SK-N-SH treated with all-trans-retinoic acid at 6 μM for 48 hours (cell line): ENCODE data around the gene ZRANB2.

ENCODE experiments used
- ATAC-seq: fragments of 200-7000 bp; cut with Tn5 transposase; 3 replicates; pipeline ENCODE4 v1.9.1; 2020; ENCODE audit warnings: mild to moderate bottlenecking, moderate library complexity
- ARNTL ChIP-seq: fragments of 450-650 bp; formaldehyde crosslinking; IDR thresholded peaks from 2 replicates; pipeline ENCODE4 v1.5.0; 2020; ENCODE audit warnings: low read depth, mild to moderate bottlenecking, moderate library complexity, borderline replicate concordance
- BACH2 ChIP-seq: fragments of 250-450 bp; sonication (Bioruptor Pico); IDR thresholded peaks from 2 replicates; pipeline ENCODE4 v1.9.0; 2021; ENCODE audit warnings: mild to moderate bottlenecking, borderline replicate concordance
- CREB5 ChIP-seq: fragments of 250-450 bp; sonication (Bioruptor Pico); IDR thresholded peaks from 2 replicates; pipeline ENCODE4 v1.5.1; 2020; ENCODE audit warnings: low read depth, mild to moderate bottlenecking, moderate library complexity
- CSDC2 ChIP-seq: fragments of 250-450 bp; sonication (Bioruptor Pico); IDR thresholded peaks from 2 replicates; pipeline ENCODE4 v1.5.0; 2020; ENCODE audit warnings: mild to moderate bottlenecking, moderate library complexity
- ESRRG ChIP-seq: fragments of 250-450 bp; sonication (Bioruptor Pico); IDR thresholded peaks from 2 replicates; pipeline ENCODE4 v1.6.1; 2021; ENCODE audit warnings: mild to moderate bottlenecking
- GLIS3 ChIP-seq: fragments of 250-450 bp; sonication (Bioruptor Pico); IDR thresholded peaks from 2 replicates; pipeline ENCODE4 v1.5.0; 2020; ENCODE audit warnings: mild to moderate bottlenecking, moderate library complexity
- ISL1 ChIP-seq: fragments of 250-450 bp; sonication (Bioruptor Pico); IDR thresholded peaks from 2 replicates; pipeline ENCODE4 v2.1.2; 2022; ENCODE audit warnings: mild to moderate bottlenecking, moderate library complexity
- OSR1 ChIP-seq: fragments of 250-450 bp; sonication (Bioruptor Pico); IDR thresholded peaks from 2 replicates; pipeline ENCODE4 v1.8.0; 2022; ENCODE audit warnings: moderate library complexity, mild to moderate bottlenecking, inconsistent platforms
- PATZ1 ChIP-seq: fragments of 250-450 bp; sonication (Bioruptor Pico); IDR thresholded peaks from 2 replicates; pipeline ENCODE4 v1.8.0; 2020; ENCODE audit warnings: mild to moderate bottlenecking, moderate library complexity, borderline replicate concordance
- POU6F1 ChIP-seq: fragments of 250-450 bp; sonication (Bioruptor Pico); IDR thresholded peaks from 2 replicates; pipeline ENCODE4 v1.8.0; 2021; ENCODE audit warnings: low read depth, mild to moderate bottlenecking, moderate library complexity, borderline replicate concordance
- PPARA ChIP-seq: fragments of 250-450 bp; sonication (Bioruptor Pico); IDR thresholded peaks from 2 replicates; pipeline ENCODE4 v1.5.0; 2020; ENCODE audit warnings: mild to moderate bottlenecking, borderline replicate concordance
- RARB ChIP-seq: fragments of 250-450 bp; sonication (Bioruptor Pico); IDR thresholded peaks from 2 replicates; pipeline ENCODE4 v1.8.0; 2021; ENCODE audit warnings: mild to moderate bottlenecking, moderate library complexity
- SNAI2 ChIP-seq: fragments of 250-450 bp; sonication (Bioruptor Pico); IDR thresholded peaks from 2 replicates; pipeline ENCODE4 v1.5.0; 2020; ENCODE audit warnings: mild to moderate bottlenecking, moderate library complexity
- TCF4 ChIP-seq: fragments of 250-450 bp; sonication (Bioruptor Pico); IDR thresholded peaks from 2 replicates; pipeline ENCODE4 v1.8.0; 2021; ENCODE audit warnings: mild to moderate bottlenecking, moderate library complexity, borderline replicate concordance
- TOX ChIP-seq: fragments of 250-450 bp; sonication (Bioruptor Pico); IDR thresholded peaks from 2 replicates; pipeline ENCODE4 v1.8.0; 2021; ENCODE audit warnings: mild to moderate bottlenecking, moderate library complexity, borderline replicate concordance
- ZC3H10 ChIP-seq: fragments of 250-450 bp; sonication (Bioruptor Pico); IDR thresholded peaks from 2 replicates; pipeline ENCODE4 v1.5.1; 2021; ENCODE audit warnings: mild to moderate bottlenecking, moderate library complexity
- ZFP30 ChIP-seq: fragments of 450-650 bp; formaldehyde crosslinking; IDR thresholded peaks from 2 replicates; pipeline ENCODE4 v1.5.0; 2022; ENCODE audit warnings: mild to moderate bottlenecking, moderate library complexity
- ZNF565 ChIP-seq: fragments of 450-650 bp; formaldehyde crosslinking; conservative IDR thresholded peaks from 2 replicates; pipeline ENCODE4 v1.5.0; 2020; ENCODE audit warnings: low read depth, mild to moderate bottlenecking, moderate library complexity
- ZNF70 ChIP-seq: fragments of 450-650 bp; formaldehyde crosslinking; IDR thresholded peaks from 2 replicates; pipeline ENCODE4 v1.5.0; 2020; ENCODE audit warnings: mild to moderate bottlenecking, moderate library complexity
- ZNF8 ChIP-seq: fragments of 450-650 bp; formaldehyde crosslinking; IDR thresholded peaks from 2 replicates; pipeline ENCODE4 v1.5.0; 2020; ENCODE audit warnings: mild to moderate bottlenecking, moderate library complexity
- TF ChIP-seq, protein P1 (sequence below): fragments of 250-450 bp; sonication (Bioruptor Pico); IDR thresholded peaks from 2 replicates; pipeline ENCODE4 v1.5.0; 2020; ENCODE audit warnings: mild to moderate bottlenecking, moderate library complexity
- TF ChIP-seq, protein P2 (sequence below): fragments of 250-450 bp; sonication (Bioruptor Pico); IDR thresholded peaks from 2 replicates; pipeline ENCODE4 v1.5.1; 2021; ENCODE audit warnings: mild to moderate bottlenecking, moderate library complexity

The ZRANB2 gene

GRCh38 chr1:71037829-71038620 is 42.8 kb downstream of the ZRANB2 start:
- TF ChIP-seq SNAI2 (CRISPR knock-in tag) (no peak), ESRRG (no peak), BACH2 (CRISPR knock-in tag) (no peak), GLIS3 (no peak), ZNF565 (CRISPR knock-in tag) (no peak), ZNF70 (no peak)
- ATAC-seq, result no peak

GRCh38 chr1:71037066-71037465 is 43.8 kb downstream of the ZRANB2 start:
- TF ChIP-seq CSDC2 (CRISPR knock-in tag), result no peak
- ATAC-seq, result no peak

DNA sequence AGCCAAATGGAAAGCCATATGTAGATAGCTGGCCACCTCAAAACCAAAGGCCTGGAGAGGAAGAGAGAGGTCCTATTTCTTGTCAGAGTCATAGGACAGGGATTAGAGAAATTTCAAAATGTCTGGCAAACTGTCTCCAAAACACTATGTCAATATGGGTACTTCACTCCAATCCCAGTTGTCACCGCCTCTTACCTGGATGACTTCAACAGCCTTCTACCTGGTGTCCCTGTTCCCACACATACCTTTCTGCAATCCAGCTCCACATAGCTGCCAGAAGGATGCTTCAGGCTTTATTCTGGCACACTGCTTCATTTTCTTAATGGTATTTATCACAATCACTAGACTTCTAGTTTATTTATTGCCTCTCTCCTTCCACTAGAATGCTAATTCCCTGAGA is 47.7 kb downstream of the ZRANB2 start:
- no peak for TF ChIP-seq OSR1 (CRISPR knock-in tag)
- no peak for TF ChIP-seq ARNTL
- no peak for TF ChIP-seq CSDC2 (CRISPR knock-in tag)
- no peak for TF ChIP-seq SNAI2 (CRISPR knock-in tag)
- no peak for TF ChIP-seq ZNF8 (CRISPR knock-in tag)
- TF ChIP-seq TCF4 (CRISPR knock-in tag), result no peak
- TF ChIP-seq, protein P1, sequence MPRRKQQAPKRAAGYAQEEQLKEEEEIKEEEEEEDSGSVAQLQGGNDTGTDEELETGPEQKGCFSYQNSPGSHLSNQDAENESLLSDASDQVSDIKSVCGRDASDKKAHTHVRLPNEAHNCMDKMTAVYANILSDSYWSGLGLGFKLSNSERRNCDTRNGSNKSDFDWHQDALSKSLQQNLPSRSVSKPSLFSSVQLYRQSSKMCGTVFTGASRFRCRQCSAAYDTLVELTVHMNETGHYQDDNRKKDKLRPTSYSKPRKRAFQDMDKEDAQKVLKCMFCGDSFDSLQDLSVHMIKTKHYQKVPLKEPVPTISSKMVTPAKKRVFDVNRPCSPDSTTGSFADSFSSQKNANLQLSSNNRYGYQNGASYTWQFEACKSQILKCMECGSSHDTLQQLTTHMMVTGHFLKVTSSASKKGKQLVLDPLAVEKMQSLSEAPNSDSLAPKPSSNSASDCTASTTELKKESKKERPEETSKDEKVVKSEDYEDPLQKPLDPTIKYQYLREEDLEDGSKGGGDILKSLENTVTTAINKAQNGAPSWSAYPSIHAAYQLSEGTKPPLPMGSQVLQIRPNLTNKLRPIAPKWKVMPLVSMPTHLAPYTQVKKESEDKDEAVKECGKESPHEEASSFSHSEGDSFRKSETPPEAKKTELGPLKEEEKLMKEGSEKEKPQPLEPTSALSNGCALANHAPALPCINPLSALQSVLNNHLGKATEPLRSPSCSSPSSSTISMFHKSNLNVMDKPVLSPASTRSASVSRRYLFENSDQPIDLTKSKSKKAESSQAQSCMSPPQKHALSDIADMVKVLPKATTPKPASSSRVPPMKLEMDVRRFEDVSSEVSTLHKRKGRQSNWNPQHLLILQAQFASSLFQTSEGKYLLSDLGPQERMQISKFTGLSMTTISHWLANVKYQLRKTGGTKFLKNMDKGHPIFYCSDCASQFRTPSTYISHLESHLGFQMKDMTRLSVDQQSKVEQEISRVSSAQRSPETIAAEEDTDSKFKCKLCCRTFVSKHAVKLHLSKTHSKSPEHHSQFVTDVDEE (CRISPR knock-in tag), result no peak
- no peak for TF ChIP-seq ISL1
- no peak for TF ChIP-seq RARB (CRISPR knock-in tag)
- TF ChIP-seq, protein P2, sequence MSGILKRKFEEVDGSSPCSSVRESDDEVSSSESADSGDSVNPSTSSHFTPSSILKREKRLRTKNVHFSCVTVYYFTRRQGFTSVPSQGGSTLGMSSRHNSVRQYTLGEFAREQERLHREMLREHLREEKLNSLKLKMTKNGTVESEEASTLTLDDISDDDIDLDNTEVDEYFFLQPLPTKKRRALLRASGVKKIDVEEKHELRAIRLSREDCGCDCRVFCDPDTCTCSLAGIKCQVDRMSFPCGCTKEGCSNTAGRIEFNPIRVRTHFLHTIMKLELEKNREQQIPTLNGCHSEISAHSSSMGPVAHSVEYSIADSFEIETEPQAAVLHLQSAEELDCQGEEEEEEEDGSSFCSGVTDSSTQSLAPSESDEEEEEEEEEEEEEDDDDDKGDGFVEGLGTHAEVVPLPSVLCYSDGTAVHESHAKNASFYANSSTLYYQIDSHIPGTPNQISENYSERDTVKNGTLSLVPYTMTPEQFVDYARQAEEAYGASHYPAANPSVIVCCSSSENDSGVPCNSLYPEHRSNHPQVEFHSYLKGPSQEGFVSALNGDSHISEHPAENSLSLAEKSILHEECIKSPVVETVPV (CRISPR knock-in tag), result no peak
- TF ChIP-seq POU6F1 (CRISPR knock-in tag), result no peak
- TF ChIP-seq ESRRG, result no peak
- TF ChIP-seq ZFP30 (CRISPR knock-in tag), result no peak
- no peak for TF ChIP-seq PATZ1 (CRISPR knock-in tag)
- TF ChIP-seq ZC3H10 (CRISPR knock-in tag), result no peak
- TF ChIP-seq CREB5 (CRISPR knock-in tag), result no peak
- TF ChIP-seq PPARA (CRISPR knock-in tag), result no peak
- no peak for TF ChIP-seq ZNF565 (CRISPR knock-in tag)
- no peak for TF ChIP-seq GLIS3
- no peak for TF ChIP-seq TOX (CRISPR knock-in tag)
- no peak for ATAC-seq
